SIG-M5 treated with dmso at 0.1 percent for 504 hours (cell line): Measurements from ENCODE around the gene MUL1.
A peak's percentile ranks its signal among the peaks of the same experiment; 100 is the strongest.
"Not testable (repeated sequence)": the region's sequence is repeated elsewhere in the genome, so short reads cannot be mapped to it uniquely, and the experiment has no call there.

ENCODE experiments used
- DNase-seq: peaks from one replicate; lab custom pipeline; 2025; ENCODE audit not compliant: unreplicated experiment; lab: John Stamatoyannopoulos, UW

MUL1 gene

GRCh38 chr1:20519609-20520262 lies 11.8 kb upstream of the MUL1 start:
- not testable (repeated sequence) for DNase-seq

DNA sequence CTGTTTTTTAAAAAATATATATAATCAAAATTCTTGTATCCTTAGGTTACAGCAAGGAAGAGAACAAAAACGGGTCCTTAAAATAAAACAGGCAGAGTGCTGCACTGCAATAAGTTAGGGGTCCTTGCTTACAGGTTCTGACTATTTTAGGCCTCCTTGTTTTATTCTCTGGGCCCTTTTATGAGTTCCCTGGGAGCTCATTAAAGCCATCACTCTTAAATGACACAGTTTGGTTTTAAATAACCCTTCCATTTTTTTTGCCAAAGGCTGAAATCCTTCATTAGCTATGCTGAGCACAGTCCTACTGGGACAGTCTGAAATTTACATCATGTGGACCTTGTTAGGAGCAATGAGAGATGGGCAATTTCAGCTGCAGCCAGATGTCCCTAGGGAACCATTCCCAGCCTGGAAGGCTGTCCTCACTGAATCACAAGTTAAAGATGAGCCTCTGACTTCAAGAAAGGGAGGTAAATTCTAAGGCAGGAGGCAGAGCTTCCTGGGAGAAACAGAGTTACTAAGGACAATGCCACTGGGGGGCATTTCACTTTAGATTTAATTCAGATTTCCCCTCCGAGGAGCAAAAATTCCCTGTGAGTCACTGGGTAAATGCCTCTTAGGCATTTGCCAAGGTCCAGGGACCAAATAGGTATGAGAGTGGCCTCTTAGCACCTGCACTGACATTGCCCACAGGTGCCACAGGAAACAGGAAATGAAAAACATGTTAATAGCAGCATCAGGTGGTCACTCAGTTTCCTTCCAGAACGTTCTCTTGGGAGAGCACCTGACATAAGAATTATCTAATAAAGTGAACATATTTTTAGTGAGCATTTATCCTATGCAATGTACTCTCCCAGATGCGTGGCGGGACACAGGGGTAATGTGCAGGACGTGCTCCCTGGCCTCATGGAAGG lies 3.8 kb upstream of the MUL1 start:
- DNase-seq = no peak

- no peak for DNase-seq
Observed at GRCh38 chr1:20508411-20508771, 440 bp upstream of the MUL1 start.

- DNase-seq = no peak
Observed at GRCh38 chr1:20507248-20507563, 745 bp downstream of the MUL1 start.

- DNase-seq = no peak
Observed at GRCh38 chr1:20505488-20505887, 2.5 kb downstream of the MUL1 start.

DNA sequence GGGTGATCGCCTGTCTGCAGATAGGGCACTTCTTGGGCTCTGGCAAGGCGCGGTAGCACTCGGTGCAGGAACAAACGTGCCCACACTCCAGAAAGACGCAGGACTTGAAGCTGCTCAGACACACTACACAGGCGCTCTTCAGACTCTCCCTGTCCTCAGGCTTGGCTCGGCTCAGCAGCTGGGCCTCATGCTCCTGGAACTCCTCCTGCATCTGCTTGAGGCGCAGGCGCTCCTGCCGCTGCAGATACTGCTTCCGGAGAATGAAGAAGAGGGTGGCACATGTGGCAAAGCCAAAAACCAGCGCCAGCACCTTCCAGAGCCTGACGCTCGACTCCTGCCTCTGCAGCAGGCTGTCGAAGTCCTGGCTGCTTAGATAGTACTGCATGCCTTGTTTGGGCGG lies 7.2 kb downstream of the MUL1 start:
- DNase-seq = no peak

DNA sequence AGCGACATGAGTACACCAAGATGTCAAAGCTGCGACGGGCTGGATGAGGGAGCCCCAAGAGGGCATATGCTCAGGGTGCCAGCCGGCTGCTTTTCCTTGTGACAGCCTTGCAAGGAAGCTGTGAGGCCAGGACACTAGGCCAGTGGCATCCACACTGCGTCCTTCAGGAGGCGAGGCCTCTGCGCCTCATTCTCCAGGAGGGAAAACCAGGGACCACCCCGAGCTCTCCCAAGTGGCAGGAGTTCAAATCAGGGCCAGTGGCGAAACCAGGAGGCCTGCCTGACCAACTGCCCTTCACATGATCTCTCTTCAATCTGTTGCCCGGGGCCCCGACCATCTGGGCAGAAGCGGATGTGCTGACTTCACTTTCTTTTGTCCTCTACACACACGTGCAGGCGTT lies 8.2 kb downstream of the MUL1 start:
- DNase-seq = no peak

DNA sequence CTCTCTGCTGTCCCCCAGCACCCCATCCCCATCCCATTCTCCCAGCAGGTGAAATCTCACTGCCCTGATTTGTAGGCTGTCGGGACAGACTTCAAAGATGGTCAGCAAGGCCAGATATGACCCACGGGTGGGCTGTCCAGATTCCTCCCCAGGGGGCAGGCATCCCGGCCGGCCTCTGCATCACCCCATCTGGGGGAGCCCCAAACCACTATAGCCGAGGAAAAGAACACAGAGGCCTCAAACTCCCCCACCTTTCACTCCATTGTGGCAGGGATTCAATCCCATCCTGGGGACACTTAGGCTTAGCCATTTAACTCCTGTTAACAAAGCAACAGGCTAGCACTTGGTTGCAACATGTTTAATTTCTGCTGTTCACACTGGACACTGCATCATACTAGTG lies 8.8 kb downstream of the MUL1 start:
- DNase-seq = no peak

DNA sequence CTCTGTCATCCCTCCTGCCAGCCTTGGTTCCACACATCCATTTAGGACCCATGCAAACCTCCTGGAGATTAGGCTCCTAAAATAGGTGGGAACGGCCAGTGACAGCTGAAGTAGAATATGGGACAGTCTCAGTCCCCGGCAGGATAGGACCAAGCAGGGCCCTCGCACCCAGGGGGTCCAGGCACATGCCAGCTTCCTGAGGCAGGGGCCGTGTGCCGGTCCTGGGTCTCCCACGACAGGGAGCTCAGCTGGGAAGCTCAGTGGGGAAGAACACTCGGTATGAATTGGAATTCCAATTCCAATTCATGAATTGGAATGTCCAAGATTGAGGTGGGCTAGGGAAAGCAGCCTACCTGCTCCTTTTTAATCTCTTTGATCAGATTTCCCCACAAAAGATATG lies 9.8 kb downstream of the MUL1 start:
- DNase-seq = no peak

GRCh38 chr1:20497506-20497905 lies 10.4 kb downstream of the MUL1 start:
- DNase-seq = peak; percentile 12

DNA sequence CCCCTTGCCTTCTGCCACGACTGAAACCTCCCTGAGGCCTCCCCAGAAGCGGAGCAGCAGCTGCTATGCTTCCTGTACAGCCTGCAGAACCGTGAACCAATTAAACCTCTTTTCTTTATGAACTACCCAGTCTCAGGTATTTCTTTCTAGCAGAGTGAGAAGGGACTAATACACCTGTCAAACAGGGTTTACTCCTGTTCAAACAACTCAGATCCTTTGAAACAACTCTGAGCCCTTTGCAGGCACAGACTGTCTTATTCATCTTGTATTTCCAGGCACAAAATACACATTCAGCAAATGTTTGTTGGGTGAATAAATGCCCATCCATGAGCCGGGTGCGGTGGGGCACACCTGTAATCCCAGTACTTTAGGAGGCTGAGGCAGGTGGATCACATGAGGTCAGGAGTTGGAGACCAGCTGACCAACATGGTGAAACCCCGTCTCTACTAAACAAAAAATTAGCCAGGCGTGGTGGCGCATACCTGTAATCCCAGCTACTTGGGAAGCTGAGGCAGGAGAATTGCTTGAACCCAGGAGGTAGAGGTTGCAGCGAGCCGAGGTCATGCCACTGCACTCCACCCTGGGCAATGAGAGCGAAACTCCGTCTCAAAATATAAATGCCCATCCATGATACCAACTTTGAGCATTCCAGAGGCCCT lies 11.1 kb downstream of the MUL1 start:
- not testable (repeated sequence) for DNase-seq

- no peak for DNase-seq
Observed at GRCh38 chr1:20496241-20496661, 11.7 kb downstream of the MUL1 start.

GRCh38 chr1:20495661-20496060 lies 12.3 kb downstream of the MUL1 start:
- no peak for DNase-seq

- no peak for DNase-seq
Observed at GRCh38 chr1:20494609-20495311, 13.2 kb downstream of the MUL1 start.

DNA sequence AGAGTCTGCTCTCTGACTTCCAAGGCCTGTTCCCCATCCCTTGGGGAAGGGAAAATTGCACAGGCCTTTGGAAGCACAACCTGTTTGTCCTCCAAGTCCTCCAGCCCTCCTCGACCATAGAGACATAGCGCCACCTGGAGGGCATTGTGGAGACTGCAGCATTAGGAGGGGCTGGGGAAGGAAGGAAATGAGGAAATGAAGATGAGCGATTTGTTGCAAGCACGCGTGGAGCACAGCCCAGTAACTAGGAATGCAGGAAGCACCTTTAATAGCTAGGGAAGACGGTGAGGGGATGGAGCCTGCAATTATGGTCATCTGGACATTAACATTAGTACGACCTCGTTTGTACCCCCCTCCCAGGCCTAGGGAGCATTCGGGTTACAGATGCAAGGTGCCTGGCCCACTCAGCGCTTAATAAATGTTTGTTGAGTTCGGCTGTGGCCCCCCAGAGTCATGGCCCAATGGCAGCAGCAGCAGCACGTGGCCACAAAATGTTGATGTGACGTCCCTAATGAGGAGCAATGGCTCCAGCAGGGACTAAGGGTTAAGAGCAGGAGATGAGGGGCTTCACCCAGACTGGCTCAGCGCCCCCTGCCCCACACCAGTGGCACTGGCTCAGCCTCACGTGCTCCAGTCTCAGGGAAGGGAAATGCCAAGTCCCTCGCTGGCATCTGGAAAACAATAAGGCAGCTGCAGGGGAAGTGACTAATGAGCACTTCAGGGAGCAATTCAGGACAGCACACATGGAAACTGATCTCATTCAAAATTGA lies 13.9 kb downstream of the MUL1 start:
- DNase-seq = peak; percentile 82

DNA sequence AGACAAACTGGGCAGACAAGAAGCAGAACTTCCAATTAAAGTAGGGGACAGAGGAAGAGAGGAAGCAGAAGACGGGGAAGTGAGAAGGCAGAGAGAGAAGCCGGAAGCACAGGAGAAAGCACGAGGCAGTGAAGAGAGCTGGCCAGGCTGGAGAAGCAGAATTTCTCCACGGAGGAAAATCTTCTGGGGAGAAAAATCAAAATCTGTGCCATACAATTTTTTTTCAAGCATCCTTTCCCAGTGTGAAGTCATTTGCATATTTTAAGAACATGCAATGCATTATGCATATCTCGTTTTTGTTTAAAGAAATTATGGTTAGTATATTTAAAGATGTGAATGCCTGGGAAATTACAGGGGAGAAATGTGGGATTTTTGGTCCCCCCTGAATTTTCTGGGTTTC lies 14.6 kb downstream of the MUL1 start:
- peak; percentile 8 for DNase-seq

DNA sequence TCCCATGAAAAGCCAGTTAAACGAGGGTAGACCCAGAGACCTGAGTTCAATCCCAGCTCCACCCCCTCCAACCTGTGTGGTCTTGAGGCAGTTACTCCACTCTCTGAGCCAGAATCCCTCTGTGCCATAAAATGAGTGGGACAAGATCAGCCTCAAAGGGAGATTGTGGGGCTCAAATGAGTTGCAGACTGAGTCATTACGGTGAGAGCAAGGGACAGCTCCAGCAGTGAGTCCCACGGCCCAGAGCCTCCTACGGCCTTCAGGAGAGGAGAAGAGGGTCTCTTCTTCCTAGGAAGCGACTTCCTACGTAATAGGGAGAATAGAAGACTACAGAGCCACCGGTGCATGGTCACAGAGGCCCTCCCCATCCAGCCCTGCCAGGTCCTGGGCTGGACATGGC lies 15.2 kb downstream of the MUL1 start:
- no peak for DNase-seq

DNA sequence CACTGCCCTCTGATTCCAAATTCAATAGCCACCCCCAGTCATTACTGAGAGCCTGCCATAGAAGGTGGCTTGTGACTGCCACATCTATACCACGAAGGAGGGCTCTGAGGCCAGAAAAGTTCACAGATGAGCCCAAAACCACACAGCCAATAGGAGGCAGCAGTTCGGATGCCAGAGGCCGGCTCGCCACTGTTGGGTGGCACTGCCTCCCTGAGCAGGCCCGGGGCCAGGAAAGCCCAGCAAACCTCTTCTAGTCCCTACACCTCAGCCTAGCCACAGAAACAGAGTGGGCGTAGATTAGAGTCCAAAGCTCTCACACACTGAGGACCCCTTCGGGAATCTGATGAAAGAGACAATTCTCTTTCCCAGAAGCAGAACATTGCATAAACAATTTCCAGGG lies 16.1 kb downstream of the MUL1 start:
- DNase-seq = no peak

- DNase-seq = no peak
Observed at GRCh38 chr1:20491178-20491577, 16.8 kb downstream of the MUL1 start.

DNA sequence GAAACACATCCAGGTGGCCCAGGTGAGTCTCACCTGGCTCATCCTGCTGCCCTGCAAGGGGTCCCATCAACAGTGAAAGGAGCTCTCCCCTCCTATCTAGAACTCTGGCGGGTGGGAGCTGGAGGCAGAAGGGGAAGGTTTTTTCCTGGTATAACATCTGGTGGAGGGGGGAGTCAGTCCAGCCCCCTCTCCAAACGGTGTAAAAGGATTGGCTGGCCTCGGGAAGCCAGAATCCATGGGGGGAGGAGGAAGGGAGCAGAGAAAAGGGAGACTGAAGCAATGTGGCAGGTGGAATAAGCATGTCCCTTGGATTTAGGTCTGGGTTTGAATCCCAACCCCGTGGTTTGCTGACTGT lies 20.7 kb downstream of the MUL1 start:
- DNase-seq = no peak
